ENCODE measurements around the gene DGCR8. TPM values are rescaled to one million over a fixed set of nuclear protein-coding genes. Genes with fewer than 3 reads are reported as not detected.
"Not testable (repeated sequence)": the region's sequence is repeated elsewhere in the genome, so short reads cannot be mapped to it uniquely, and the experiment has no call there.

DGCR8 gene
- total and polyA plus RNA-seq, 2 donors from 2014 or later = 12.2 to 40.1 TPM

GRCh38 chr22:20158391-20159036, 78.5 kb downstream of the DGCR8 start:
- FAIRE-seq (no peak), DNase-seq (no peak)
- H3K27ac ChIP-seq (ENCODE audit: low read depth in 2 of 2, low read length in 2 of 2) = no peak overlapping the region
- intact Hi-C loops (cut with DNase I) = loop anchor here (10.0 kb wide), 1 partner anchor 136 kb away; no protein-coding TSS in a partner anchor
- TF ChIP-seq, protein P1, sequence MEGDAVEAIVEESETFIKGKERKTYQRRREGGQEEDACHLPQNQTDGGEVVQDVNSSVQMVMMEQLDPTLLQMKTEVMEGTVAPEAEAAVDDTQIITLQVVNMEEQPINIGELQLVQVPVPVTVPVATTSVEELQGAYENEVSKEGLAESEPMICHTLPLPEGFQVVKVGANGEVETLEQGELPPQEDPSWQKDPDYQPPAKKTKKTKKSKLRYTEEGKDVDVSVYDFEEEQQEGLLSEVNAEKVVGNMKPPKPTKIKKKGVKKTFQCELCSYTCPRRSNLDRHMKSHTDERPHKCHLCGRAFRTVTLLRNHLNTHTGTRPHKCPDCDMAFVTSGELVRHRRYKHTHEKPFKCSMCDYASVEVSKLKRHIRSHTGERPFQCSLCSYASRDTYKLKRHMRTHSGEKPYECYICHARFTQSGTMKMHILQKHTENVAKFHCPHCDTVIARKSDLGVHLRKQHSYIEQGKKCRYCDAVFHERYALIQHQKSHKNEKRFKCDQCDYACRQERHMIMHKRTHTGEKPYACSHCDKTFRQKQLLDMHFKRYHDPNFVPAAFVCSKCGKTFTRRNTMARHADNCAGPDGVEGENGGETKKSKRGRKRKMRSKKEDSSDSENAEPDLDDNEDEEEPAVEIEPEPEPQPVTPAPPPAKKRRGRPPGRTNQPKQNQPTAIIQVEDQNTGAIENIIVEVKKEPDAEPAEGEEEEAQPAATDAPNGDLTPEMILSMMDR (IDR thresholded peaks at IDR 0.05; ENCODE audit: borderline replicate concordance, extremely low read depth, insufficient read depth) = no peak
- H3K4me3 ChIP-seq (ENCODE audit: low read length in 3 of 3) = no peak overlapping the region
- H3K9me3 ChIP-seq (ENCODE audit: control insufficient read depth in 2 of 3, insufficient read depth in 1 of 3, low read length in 3 of 3) = no peaks in the 10 kb centered on the region
- no peak overlapping the region for H3K9ac ChIP-seq (ENCODE audit: low read length in 3 of 3)
- no peaks in the 10 kb centered on the region for H3K4me1 ChIP-seq (ENCODE audit: control insufficient read depth in 2 of 3, insufficient read depth in 2 of 3, low read depth in 1 of 3, low read length in 3 of 3)
- H3K36me3 ChIP-seq (ENCODE audit: control insufficient read depth in 2 of 3, insufficient read depth in 3 of 3, low read length in 3 of 3) = no peaks in the 10 kb centered on the region
- H3K27me3 ChIP-seq (ENCODE audit: control insufficient read depth, insufficient read depth, low read length) = no peaks in the 10 kb centered on the region

DNA sequence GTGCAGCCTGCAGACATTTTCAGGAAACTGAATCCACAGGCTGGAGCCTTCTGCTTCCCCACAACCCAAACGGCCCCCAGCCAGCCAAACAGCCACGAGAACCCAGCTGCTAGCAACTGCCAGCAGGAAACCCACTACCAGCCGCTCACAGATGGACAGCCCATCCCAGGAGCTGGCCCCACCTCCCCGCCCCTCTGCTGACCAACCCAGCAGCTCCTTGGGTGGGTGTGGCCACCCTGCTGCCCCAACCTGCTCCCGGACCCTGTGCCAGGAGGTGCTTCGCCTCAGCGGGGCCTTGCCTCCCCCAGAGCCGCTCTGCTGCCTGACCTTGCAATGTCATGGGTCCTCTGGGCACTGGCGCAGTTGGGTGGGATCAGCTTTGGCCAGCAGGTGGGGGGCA, 79.0 kb downstream of the DGCR8 start:
- no peaks in the 10 kb centered on the region for H3K27me3 ChIP-seq (ENCODE audit: control insufficient read depth, insufficient read depth, low read length)
- no peaks in the 10 kb centered on the region for H3K4me1 ChIP-seq (ENCODE audit: control insufficient read depth in 2 of 3, insufficient read depth in 2 of 3, low read depth in 1 of 3, low read length in 3 of 3)
- TF ChIP-seq, protein P1 (IDR thresholded peaks at IDR 0.05; ENCODE audit: borderline replicate concordance, extremely low read depth, insufficient read depth) = no peak
- no peak overlapping the region for H3K27ac ChIP-seq (ENCODE audit: low read depth in 2 of 2, low read length in 2 of 2)
- H3K9me3 ChIP-seq (ENCODE audit: control insufficient read depth in 2 of 3, insufficient read depth in 1 of 3, low read length in 3 of 3) = no peaks in the 10 kb centered on the region
- DNase-seq (peak in 4 of 5 donors; percentile 49 to 79 (median 60)), FAIRE-seq (no peak)
- intact Hi-C loops (cut with DNase I) = loop anchor here (10.0 kb wide), 1 partner anchor 136 kb away; no protein-coding TSS in a partner anchor
- no peak overlapping the region for H3K4me3 ChIP-seq (ENCODE audit: low read length in 3 of 3)
- H3K36me3 ChIP-seq (ENCODE audit: control insufficient read depth in 2 of 3, insufficient read depth in 3 of 3, low read length in 3 of 3) = no peaks in the 10 kb centered on the region
- no peak overlapping the region for H3K9ac ChIP-seq (ENCODE audit: low read length in 3 of 3)

DNA sequence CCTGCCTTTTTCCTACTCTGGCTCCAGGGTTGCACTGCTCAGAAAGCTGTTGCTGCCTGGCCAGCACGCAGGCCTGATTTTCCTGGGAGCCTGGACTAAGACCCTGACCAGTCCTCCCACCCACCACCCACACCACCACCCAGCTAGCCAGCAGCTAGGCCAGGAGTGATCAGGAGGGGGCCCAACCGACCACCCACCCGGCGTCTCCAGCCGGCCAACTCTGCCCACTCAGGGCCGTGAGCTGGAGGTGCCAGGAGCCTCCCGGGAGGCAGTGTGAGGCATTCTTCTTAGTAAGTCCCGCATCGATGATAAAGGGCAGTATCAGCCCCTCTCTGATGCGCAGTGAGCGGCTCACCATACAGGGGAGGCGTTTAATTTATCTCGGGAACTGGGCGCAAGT, 79.5 kb downstream of the DGCR8 start:
- H3K9ac ChIP-seq (ENCODE audit: low read length in 3 of 3); H3K9me3 ChIP-seq (ENCODE audit: control insufficient read depth in 2 of 3, insufficient read depth in 1 of 3, low read length in 3 of 3); H3K4me3 ChIP-seq (ENCODE audit: low read length in 3 of 3); DNase-seq; FAIRE-seq; H3K27me3 ChIP-seq (ENCODE audit: control insufficient read depth, insufficient read depth, low read length); H3K36me3 ChIP-seq (ENCODE audit: control insufficient read depth in 2 of 3, insufficient read depth in 3 of 3, low read length in 3 of 3); H3K4me1 ChIP-seq (ENCODE audit: control insufficient read depth in 2 of 3, insufficient read depth in 2 of 3, low read depth in 1 of 3, low read length in 3 of 3); H3K27ac ChIP-seq (ENCODE audit: low read depth in 2 of 2, low read length in 2 of 2): not testable (repeated sequence)
- intact Hi-C loops (cut with DNase I) = loop anchor here (10.0 kb wide), 1 partner anchor 135 kb away; no protein-coding TSS in a partner anchor

- intact Hi-C loops (cut with DNase I) = loop anchor here (5.0 kb wide), 1 partner anchor 102 kb away; no protein-coding TSS in a partner anchor
- Histone ChIP-seq H3K4me1 (ENCODE audit: control insufficient read depth in 2 of 3, insufficient read depth in 2 of 3, low read depth in 1 of 3, low read length in 3 of 3) (no peaks in the 10 kb centered on the region), H3K36me3 (ENCODE audit: control insufficient read depth in 2 of 3, insufficient read depth in 3 of 3, low read length in 3 of 3) (no peaks in the 10 kb centered on the region), H3K9me3 (ENCODE audit: control insufficient read depth in 2 of 3, insufficient read depth in 1 of 3, low read length in 3 of 3) (no peaks in the 10 kb centered on the region), H3K27me3 (ENCODE audit: control insufficient read depth, insufficient read depth, low read length) (no peaks in the 10 kb centered on the region), H3K9ac (ENCODE audit: low read length in 3 of 3) (no peak overlapping the region), H3K27ac (ENCODE audit: low read depth in 2 of 2, low read length in 2 of 2) (no peak overlapping the region), H3K4me3 (ENCODE audit: low read length in 3 of 3) (no peak overlapping the region)
- no peak for FAIRE-seq
- no peak for DNase-seq
- TF ChIP-seq, protein P1 (IDR thresholded peaks at IDR 0.05; ENCODE audit: borderline replicate concordance, extremely low read depth, insufficient read depth) = no peak
Observed at GRCh38 chr22:20160041-20160440, 80.0 kb downstream of the DGCR8 start.

Small RNAs within 50 kb of the gene (microRNA-seq; reads per million reads assigned to microRNA genes)
- 75.1 reads per million, percentile 48 among the genes with 10 or more reads in this experiment for gene MIR185
- not detected for gene MIR6816

Other genes with a start within 250 kb of the DGCR8 start
- 4.4 TPM for gene GNB1L, start 225.4 kb upstream of the DGCR8 start, total RNA-seq
- 4.0 TPM for gene GNB1L, start 225.4 kb upstream of the DGCR8 start, polyA plus RNA-seq (ENCODE audit: insufficient read depth, low read depth, low replicate concordance)
- 16.7 TPM for gene RTL10, start 225.4 kb upstream of the DGCR8 start, total RNA-seq
- gene RTL10, start 225.4 kb upstream of the DGCR8 start, polyA plus RNA-seq (ENCODE audit: insufficient read depth, low read depth, low replicate concordance) = 8.8 TPM
- gene COMT, start 138.5 kb upstream of the DGCR8 start, total RNA-seq = 118 TPM
- gene COMT, start 138.5 kb upstream of the DGCR8 start, polyA plus RNA-seq (ENCODE audit: insufficient read depth, low read depth, low replicate concordance) = 244 TPM
- gene TXNRD2, start 138.4 kb upstream of the DGCR8 start, total RNA-seq = 28.6 TPM
- gene TXNRD2, start 138.4 kb upstream of the DGCR8 start, polyA plus RNA-seq (ENCODE audit: insufficient read depth, low read depth, low replicate concordance) = 50.6 TPM
- gene ARVCF, start 63.4 kb upstream of the DGCR8 start, total RNA-seq = 21.9 TPM
- 16.0 TPM for gene ARVCF, start 63.4 kb upstream of the DGCR8 start, polyA plus RNA-seq (ENCODE audit: insufficient read depth, low read depth, low replicate concordance)
- gene TANGO2, start 59.1 kb upstream of the DGCR8 start, total RNA-seq = 27.7 TPM
- gene TANGO2, start 59.1 kb upstream of the DGCR8 start, polyA plus RNA-seq (ENCODE audit: insufficient read depth, low read depth, low replicate concordance) = 37.3 TPM
- 67.2 TPM for gene RANBP1, start 35.9 kb downstream of the DGCR8 start, total RNA-seq
- 80.5 TPM for gene RANBP1, start 35.9 kb downstream of the DGCR8 start, polyA plus RNA-seq (ENCODE audit: insufficient read depth, low read depth, low replicate concordance)
- gene TRMT2A, start 37.0 kb downstream of the DGCR8 start, total RNA-seq = 50.0 TPM
- 37.3 TPM for gene TRMT2A, start 37.0 kb downstream of the DGCR8 start, polyA plus RNA-seq (ENCODE audit: insufficient read depth, low read depth, low replicate concordance)
- 57.1 TPM for gene ZDHHC8, start 51.6 kb downstream of the DGCR8 start, total RNA-seq
- 18.8 TPM for gene ZDHHC8, start 51.6 kb downstream of the DGCR8 start, polyA plus RNA-seq (ENCODE audit: insufficient read depth, low read depth, low replicate concordance)
- gene CCDC188, start 70.8 kb downstream of the DGCR8 start, total RNA-seq = 2.8 TPM
- gene CCDC188, start 70.8 kb downstream of the DGCR8 start, polyA plus RNA-seq (ENCODE audit: insufficient read depth, low read depth, low replicate concordance) = 0.54 TPM
- 1.2 TPM for gene RTN4R, start 188.1 kb downstream of the DGCR8 start, total RNA-seq
- gene RTN4R, start 188.1 kb downstream of the DGCR8 start, polyA plus RNA-seq (ENCODE audit: insufficient read depth, low read depth, low replicate concordance) = 2.5 TPM
- 35.3 TPM for gene DGCR6L, start 239.8 kb downstream of the DGCR8 start, total RNA-seq
- gene DGCR6L, start 239.8 kb downstream of the DGCR8 start, polyA plus RNA-seq (ENCODE audit: insufficient read depth, low read depth, low replicate concordance) = 137 TPM

Measured in kidney (tissue), 14 donors.